T-helper 2 cell treated with Interferon-gamma antibody and Interleukin-4, amounts not matched to agents 5 μg/mL and 100 μg/mL, for 36 hours (primary cell): ENCODE results near the gene SRI.

Source experiments
- DNase-seq: peaks from one replicate; pipeline ENCODE4 v3.0.0; 2021; ENCODE audit warnings: low spot score
- H3K27ac Mint-ChIP-seq: one replicate; pipeline ENCODE4 v1.8.0; 2021; ENCODE audit warnings: mild to moderate bottlenecking, mixed read lengths
- H3K27me3 Mint-ChIP-seq: one replicate; pipeline ENCODE4 v1.8.0; 2021; ENCODE audit warnings: low read depth, mixed read lengths
- H3K36me3 Mint-ChIP-seq: one replicate; pipeline ENCODE4 v1.8.0; 2021; ENCODE audit warnings: low read depth, mixed read lengths
- H3K4me1 Mint-ChIP-seq: one replicate; pipeline ENCODE4 v1.8.0; 2021; ENCODE audit warnings: low read depth, mixed read lengths
- H3K4me3 Mint-ChIP-seq: one replicate; pipeline ENCODE4 v1.8.0; 2022; ENCODE audit warnings: mild to moderate bottlenecking, moderate library complexity, mixed read lengths
- H3K9me3 Mint-ChIP-seq: one replicate; pipeline ENCODE4 v1.8.0; 2021; ENCODE audit warnings: mixed read lengths

Gene SRI

DNA sequence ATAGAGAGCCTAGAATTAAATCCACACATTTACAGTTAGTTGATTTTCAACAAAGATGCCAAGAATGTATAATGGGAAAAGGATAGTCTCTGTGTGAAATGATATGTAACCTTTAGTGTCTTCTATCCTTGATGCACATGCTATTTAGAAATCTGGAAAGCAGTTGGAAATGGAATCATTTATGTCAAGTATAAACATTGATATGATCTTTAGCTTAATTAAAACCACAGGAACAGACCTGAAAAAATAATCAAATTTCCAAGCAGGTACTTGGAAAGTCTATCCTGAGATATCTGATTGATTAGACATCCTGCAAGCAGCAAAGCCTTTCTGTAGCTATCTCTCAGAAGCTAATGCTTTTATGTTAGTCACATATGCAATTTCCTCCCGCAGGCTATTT lies 24.4 kb upstream of the SRI start:
- Mint-ChIP-seq H3K36me3 (no peaks in the 10 kb centered on the region), H3K27me3 (peaks cover 11% of the 10 kb centered on the region), H3K4me1 (no peaks in the 10 kb centered on the region), H3K27ac (no peak overlapping the region), H3K4me3 (no peak overlapping the region), H3K9me3 (no peaks in the 10 kb centered on the region)
- DNase-seq: no peak

DNA sequence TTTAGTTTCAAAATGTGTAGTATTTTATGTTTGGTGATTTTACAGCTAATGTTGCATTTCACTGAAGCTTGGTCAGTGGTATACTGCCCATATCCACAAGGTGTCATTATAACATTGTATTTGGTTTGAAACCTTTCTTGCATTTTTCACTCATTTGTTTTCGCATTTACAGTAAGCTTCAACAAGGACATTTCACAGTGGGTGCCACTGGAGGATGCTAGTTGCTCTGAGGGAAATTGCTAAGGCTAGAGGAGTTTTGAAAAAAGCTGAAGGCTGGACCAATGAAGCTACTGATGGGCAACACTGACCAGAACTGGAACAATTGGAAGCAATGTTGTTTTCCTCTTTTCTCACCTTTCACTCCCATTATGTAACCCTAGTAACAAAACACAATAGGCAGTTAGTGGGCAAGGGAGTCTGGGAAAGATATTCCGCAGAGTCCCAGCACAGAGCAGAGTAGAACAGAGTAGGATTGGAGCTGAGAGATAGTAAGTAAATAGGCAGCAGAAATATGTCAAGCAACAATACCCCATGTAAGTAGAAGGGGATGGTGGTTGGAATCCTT lies 23.6 kb upstream of the SRI start:
- Mint-ChIP-seq H3K27me3 (peaks cover 11% of the 10 kb centered on the region), H3K4me3 (no peak overlapping the region), H3K27ac (no peak overlapping the region), H3K4me1 (no peaks in the 10 kb centered on the region), H3K9me3 (no peaks in the 10 kb centered on the region), H3K36me3 (no peaks in the 10 kb centered on the region)
- no peak for DNase-seq

DNA sequence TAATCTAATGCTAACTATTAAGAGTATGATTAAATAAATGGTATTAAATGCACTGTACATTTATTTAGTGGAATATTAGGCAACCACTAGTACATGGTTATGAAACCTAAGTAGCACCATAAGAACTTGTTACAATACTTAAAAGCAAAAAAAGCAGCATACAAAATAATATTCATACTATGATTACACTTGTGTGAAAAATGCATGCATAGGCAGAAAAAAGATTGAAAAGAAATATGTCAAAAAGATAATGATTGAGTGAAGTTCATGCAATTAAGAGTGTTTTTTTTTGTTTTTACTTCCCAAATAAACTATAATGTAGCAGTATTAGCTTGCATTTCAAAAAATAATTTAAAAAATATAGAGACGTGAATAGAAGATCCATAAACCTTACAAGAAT lies 20.0 kb upstream of the SRI start:
- H3K27ac Mint-ChIP-seq: no peak overlapping the region
- no peaks in the 10 kb centered on the region for H3K36me3 Mint-ChIP-seq
- H3K4me1 Mint-ChIP-seq: peaks cover 4% of the 10 kb centered on the region
- no peaks in the 10 kb centered on the region for H3K9me3 Mint-ChIP-seq
- H3K4me3 Mint-ChIP-seq: no peak overlapping the region
- DNase-seq: no peak
- H3K27me3 Mint-ChIP-seq: peaks cover 18% of the 10 kb centered on the region

DNA sequence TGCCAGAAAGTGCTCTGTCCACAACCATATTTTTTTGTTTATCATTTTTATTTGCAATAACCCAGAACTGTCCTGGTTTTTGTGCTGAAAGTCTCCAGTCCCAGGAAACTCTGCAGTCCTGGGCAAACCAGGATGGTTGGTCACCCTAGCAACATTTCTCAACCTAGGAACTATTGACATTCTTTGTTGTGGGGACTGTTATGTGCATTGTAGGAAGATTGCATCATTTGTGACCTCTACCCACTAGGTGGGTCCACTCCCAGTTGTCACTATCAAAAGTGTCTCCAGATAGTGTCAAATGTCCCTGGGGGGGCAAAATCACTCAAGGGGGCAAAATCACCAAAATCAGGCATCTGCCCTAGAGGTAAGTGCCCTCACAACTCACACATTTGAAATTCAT lies 14.0 kb upstream of the SRI start:
- peaks cover 27% of the 10 kb centered on the region for H3K27me3 Mint-ChIP-seq
- H3K9me3 Mint-ChIP-seq: peaks cover 2% of the 10 kb centered on the region
- DNase-seq: no peak
- no peak overlapping the region for H3K27ac Mint-ChIP-seq
- H3K4me1 Mint-ChIP-seq: peaks cover 4% of the 10 kb centered on the region
- no peak overlapping the region for H3K4me3 Mint-ChIP-seq
- no peaks in the 10 kb centered on the region for H3K36me3 Mint-ChIP-seq

DNA sequence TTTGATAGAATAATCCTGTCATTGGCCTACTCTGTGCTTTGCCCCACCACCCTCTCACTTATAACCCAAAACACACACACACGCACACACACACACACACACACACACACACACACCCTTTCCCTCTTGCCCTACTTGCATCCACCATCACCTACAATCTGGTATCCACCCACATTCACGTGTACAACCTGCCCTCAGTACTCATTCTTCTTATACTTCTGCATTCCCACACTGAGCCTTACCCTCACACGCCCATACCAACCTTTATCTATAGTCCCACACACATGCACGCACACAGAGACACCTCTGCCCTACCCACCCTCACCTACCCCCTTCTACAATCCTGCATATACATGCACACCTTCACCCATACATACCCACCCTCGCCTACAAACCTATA lies 10.8 kb upstream of the SRI start:
- Mint-ChIP-seq H3K9me3 (peaks cover 9% of the 10 kb centered on the region), H3K27me3 (peaks cover 30% of the 10 kb centered on the region), H3K4me3 (no peak overlapping the region), H3K27ac (no peak overlapping the region), H3K4me1 (no peaks in the 10 kb centered on the region), H3K36me3 (no peaks in the 10 kb centered on the region)
- DNase-seq: no peak

DNA sequence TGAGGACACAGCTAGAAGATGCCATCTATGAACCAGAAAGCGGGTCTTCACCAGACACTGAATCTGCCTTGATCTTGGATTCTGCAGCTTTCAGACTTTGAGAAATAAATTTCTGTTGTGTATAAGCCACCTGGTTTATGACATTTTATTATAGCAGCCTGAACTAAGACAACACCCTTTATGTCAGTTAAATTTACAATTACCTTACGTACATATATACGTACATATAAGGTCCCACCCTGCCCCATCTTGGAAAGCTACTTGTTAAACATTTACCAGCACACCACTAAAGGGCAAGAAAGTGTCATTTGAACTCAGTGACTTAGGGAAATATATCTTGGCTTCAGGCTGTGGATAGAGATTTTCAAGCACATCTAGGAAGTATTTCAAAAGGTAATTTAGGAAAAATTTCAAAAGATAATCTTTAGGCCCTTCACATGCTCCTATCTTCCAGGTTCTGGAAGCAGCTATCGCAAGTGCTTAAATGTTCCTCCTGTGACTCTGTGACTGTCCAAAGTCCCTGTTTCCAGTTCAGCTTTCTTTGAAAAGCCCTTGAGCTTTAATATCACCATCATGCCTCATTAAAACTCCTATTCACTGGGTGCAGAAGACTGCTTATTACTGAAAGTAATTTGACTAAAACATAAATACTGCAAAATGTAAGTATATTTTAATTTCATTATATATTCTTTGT lies 9.6 kb upstream of the SRI start:
- no peaks in the 10 kb centered on the region for H3K36me3 Mint-ChIP-seq
- peaks cover 9% of the 10 kb centered on the region for H3K9me3 Mint-ChIP-seq
- H3K4me3 Mint-ChIP-seq: no peak overlapping the region
- DNase-seq: no peak
- no peak overlapping the region for H3K27ac Mint-ChIP-seq
- H3K4me1 Mint-ChIP-seq: peaks cover 1% of the 10 kb centered on the region
- H3K27me3 Mint-ChIP-seq: peaks cover 22% of the 10 kb centered on the region

DNA sequence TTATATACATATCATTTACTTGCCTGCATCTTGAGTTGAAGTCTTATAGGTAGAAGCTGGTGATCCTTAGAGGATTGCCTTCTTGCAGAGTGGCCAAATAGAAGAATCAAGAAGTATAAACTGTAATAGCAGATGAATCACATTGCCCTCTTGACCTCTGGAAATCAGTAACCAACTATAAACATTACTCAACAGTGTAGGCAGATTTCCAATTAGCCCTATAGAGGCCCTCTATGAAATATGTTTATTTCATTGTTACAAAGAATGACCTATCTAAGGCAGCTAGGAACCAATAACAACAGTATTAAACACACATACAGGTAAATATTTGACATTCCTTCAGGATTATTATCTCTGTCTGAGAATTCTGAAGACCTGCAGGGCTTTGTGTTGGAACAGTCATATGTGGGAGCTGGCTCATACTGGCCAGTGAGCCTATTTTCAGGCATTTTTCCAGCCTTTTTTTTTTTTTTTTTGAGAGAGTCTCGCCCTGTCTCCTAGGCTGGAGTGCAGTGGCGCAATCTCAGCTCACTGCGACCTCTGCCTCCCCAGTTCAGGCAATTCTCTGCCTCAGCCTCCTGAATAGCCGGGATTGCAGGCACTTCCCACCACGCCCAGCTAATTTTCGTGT lies 7.2 kb upstream of the SRI start:
- Mint-ChIP-seq H3K27me3 (peaks cover 13% of the 10 kb centered on the region), H3K36me3 (no peaks in the 10 kb centered on the region), H3K9me3 (peaks cover 9% of the 10 kb centered on the region), H3K27ac (no peak overlapping the region), H3K4me1 (peaks cover 2% of the 10 kb centered on the region), H3K4me3 (no peak overlapping the region)
- DNase-seq: no peak

DNA sequence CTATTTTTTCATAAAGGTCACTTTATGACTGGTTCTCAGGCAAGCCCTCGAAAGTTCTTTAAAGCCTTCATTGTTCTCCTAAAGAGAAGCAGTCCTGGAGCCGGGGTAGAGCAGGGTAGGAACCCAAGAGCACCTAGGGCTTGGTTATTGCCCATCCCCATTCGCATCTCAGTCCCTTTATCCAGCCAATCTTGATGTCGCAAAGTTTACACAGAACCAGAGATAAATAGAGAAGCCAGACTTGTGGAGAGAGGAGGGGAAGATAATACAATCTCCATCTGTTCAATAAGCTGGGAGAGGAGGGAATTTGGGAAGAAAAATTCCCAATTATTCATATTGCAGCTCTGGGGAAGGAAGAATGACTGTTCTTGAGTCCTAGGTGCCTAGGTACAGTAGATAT lies 6.4 kb upstream of the SRI start:
- H3K36me3 Mint-ChIP-seq: no peaks in the 10 kb centered on the region
- DNase-seq: no peak
- H3K4me3 Mint-ChIP-seq: no peak overlapping the region
- no peak overlapping the region for H3K27ac Mint-ChIP-seq
- peaks cover 9% of the 10 kb centered on the region for H3K9me3 Mint-ChIP-seq
- H3K4me1 Mint-ChIP-seq: peaks cover 3% of the 10 kb centered on the region
- peaks cover 12% of the 10 kb centered on the region for H3K27me3 Mint-ChIP-seq

DNA sequence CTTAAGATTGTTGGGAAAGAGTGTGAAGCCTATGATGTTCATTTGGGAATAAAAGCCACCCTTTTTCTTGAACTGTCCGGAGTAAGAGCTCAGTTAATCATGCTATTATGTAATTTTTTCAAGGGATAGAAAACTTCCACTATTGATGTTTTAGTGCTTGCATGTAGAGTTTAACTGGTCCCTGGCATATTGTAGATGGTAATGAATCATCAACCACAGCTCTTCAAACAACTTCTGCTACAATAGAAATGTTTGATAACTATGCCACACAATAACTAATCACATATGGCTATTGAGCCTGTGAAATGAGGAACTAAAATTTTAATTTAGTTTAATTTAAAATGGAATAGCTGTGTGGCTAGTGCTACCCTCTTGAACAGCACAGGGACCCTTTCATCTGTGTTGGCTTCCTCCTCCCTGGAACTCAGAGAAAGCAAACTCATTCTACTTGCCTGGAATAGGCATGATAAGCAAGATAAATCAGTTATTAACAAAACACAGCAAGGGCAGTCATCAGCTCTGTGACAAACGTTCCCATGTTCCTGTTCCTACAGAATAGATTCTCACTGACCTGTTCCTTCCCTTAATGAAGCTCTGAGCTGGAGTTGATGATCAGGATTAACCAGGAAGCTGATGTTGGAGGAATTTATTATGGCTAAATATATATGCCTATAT lies 4.9 kb upstream of the SRI start:
- Mint-ChIP-seq H3K27ac (no peak overlapping the region), H3K4me3 (no peak overlapping the region), H3K9me3 (peaks cover 9% of the 10 kb centered on the region), H3K27me3 (peaks cover 9% of the 10 kb centered on the region), H3K36me3 (no peaks in the 10 kb centered on the region), H3K4me1 (peaks cover 14% of the 10 kb centered on the region)
- DNase-seq: no peak

DNA sequence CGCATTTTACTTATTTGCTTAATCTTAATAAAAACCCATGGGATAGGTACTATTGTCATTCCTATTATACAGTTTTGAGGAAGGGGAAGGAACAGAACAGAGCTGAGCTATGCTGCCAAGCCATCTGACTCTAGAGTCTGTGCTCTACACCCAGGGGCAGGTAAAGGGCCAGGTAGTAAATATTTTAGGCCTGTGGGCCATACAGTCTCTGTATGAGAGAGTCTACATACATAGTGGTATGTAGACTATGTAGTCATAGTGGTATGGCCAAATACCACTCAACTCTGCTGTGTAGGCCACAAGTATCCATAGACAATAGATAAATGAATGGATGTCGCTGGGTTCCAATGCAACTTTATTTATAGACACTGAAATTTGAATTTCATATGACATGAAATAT lies 3.4 kb upstream of the SRI start:
- H3K9me3 Mint-ChIP-seq: peaks cover 1% of the 10 kb centered on the region
- H3K4me1 Mint-ChIP-seq: peaks cover 17% of the 10 kb centered on the region
- DNase-seq: no peak
- H3K27ac Mint-ChIP-seq: no peak overlapping the region
- no peak overlapping the region for H3K4me3 Mint-ChIP-seq
- H3K27me3 Mint-ChIP-seq: peaks cover 2% of the 10 kb centered on the region
- peaks cover 7% of the 10 kb centered on the region for H3K36me3 Mint-ChIP-seq

DNA sequence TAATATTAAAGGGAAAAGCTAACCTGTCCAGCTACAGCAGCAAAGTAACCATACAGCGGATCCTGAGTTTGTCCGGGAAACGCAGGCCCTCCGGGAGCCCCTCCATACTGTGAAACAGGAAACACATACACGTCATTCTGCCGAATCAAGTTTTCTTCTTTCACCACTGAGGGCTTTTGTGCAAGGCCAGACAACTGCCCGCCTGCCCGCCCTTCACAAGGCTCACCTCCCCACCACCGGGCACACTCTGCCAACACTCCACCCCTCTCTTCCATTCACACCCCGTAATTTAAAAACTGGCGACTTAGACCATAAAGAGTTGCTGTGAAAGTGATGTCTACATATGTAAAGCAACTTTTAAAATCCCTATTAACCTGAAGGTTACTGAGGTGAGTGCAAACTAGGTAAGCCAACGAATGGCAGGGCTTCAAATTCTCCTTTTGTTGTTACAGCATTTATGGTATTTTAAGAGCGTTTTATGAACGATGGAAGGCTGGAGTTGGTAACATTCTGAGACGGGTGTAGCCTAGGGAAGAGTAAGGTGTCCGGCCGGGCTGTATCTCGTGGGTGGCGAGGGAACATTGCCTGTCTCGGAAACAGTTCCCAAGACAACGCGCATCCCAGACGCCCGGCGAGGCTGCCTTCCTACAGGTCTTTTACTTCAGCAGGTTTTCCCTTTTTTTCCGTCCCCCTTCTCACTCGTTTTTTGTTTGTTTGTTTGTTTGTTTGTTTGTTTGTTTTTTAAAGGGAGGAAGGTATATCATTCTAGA lies 817 bp downstream of the SRI start:
- Mint-ChIP-seq H3K36me3 (peaks cover 34% of the 10 kb centered on the region), H3K4me3 (peak overlapping the region; percentile 96), H3K27me3 (no peaks in the 10 kb centered on the region), H3K9me3 (no peaks in the 10 kb centered on the region), H3K4me1 (peaks cover 47% of the 10 kb centered on the region), H3K27ac (peak overlapping the region; percentile 92)
- DNase-seq: peak; percentile 38

DNA sequence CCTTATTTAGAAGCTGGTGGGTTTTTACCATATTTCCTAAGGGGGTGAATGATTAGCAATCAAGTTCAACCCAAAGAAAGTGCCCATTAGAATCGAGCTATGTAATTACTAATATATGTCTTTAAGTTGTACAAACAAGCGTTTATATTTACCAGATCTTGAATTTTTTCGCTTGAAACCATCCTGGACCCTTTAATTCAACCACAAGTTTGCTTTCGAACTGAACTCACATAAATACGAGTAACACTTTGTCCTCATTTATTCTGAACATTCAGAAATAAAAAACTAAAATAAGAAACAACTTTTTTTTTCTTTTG lies 1.5 kb downstream of the SRI start:
- no peaks in the 10 kb centered on the region for H3K9me3 Mint-ChIP-seq
- H3K4me3 Mint-ChIP-seq: peak overlapping the region; percentile 96

DNA sequence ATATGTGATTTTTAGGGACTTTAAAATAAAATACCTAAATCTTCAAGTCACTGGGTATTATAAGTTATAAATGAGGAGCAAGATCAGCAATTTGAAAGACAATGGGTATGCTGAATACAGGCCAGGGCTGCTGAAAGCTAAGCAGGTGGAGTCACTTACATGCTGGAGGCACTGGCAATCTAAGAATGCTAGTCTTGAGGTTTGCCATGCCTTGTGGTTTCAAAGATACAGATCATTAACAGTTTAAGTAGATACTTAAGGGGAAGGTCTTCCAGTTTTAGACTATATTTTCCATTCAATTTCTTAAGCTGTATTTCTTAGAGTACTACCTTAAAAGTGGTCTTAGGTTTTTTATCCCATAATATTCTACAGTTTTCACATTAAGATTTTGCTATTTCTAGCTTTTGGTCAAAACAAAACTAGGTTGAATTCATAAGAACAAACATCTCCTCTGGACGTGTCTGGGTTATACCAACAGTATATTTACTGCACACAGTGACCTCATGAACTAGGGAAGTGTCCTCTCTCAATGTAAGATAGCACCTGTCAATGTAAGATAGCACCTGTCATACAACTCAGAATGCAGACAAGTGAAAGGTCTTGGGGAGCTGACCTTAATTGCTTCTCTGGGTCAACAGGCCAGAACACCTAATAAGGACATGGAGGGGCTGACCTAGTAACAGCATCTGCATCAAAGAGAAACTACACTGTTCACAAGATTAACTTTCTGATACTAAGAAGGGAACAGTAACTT lies 2.0 kb downstream of the SRI start:
- Mint-ChIP-seq H3K27me3 (no peaks in the 10 kb centered on the region), H3K9me3 (no peaks in the 10 kb centered on the region), H3K4me1 (peaks cover 55% of the 10 kb centered on the region), H3K36me3 (peaks cover 43% of the 10 kb centered on the region), H3K27ac (peak overlapping the region; percentile 92), H3K4me3 (peak overlapping the region; percentile 96)
- DNase-seq: no peak

More for the DNA sequence above, 1.5 kb downstream of the SRI start:
- Mint-ChIP-seq H3K27ac (peak overlapping the region; percentile 92), H3K4me1 (peaks cover 50% of the 10 kb centered on the region), H3K36me3 (peaks cover 38% of the 10 kb centered on the region), H3K27me3 (no peaks in the 10 kb centered on the region)
- DNase-seq: no peak
